ENCODE results near the gene HACD2.
A peak's percentile ranks its signal among the peaks of the same experiment; 100 is the strongest.

HACD2 gene

DNA sequence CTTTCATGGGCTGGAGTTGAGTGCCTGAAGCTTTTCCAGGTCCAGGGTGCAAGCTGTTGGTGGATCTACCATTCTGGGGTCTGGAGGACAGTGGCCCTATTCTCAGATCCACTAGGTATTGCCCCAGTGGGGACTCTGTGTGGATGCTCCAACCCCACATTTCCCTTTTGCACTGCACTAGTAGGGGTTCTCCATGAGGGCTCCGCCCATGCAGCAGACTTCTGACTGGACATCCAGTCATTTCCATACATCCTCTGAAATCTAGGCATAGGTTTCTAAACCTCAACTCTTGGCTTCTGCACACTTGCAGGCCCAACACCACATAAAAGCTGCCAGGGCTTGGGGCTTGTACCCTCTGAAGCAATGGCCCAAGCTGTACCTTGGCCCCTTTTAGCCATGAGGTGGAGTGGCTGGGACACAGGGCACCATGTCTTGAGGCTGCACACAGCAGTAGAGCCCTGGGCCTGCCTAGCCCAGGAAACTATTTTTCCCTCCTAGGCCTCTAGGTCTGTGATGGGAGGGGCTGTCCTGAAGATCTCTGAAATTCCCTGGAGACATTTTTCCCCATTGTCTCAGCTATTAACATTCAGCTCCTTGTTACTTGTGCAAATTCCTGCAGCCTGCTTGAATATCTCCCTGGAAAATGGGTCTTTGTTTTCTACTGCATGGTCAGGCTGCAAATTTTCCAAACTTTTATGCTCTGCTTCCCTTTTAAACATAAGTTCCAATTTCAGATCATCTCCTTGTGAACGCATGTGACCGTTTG is 6.0 kb upstream of the HACD2 start:
- Histone ChIP-seq H3K79me1 (ENCODE audit: low read length) (peaks cover 23% of the 10 kb centered on the region), H2AK5ac (ENCODE audit: low read length) (no peak overlapping the region), H3K18ac (ENCODE audit: low read length) (peak overlapping the region; percentile 68), H3K9me3 (ENCODE audit: insufficient read depth, low read depth, low read length) (peaks cover 11% of the 10 kb centered on the region), H2BK12ac (ENCODE audit: low read length) (peak overlapping the region; percentile 30), H4K91ac (ENCODE audit: low read depth, low read length) (peak overlapping the region; percentile 40), H4K12ac (ENCODE audit: low read depth, low read length) (no peak overlapping the region), H3K27ac (ENCODE audit: low read depth, low read length) (peak overlapping the region; percentile 56), H3K9ac (ENCODE audit: low read length) (no peak overlapping the region), H3K4me3 (ENCODE audit: low read depth, low read length) (no peak overlapping the region), H2BK5ac (ENCODE audit: low read depth, low read length, poor library complexity) (no peak overlapping the region), H4K8ac (ENCODE audit: low read depth, low read length) (no peak overlapping the region), H3K36me3 (ENCODE audit: control insufficient read depth in 1 of 2, insufficient read depth in 2 of 2, low read length in 2 of 2) (peaks cover 9 to 11% of the 10 kb centered on the region in 2 experiments), H2AFZ (ENCODE audit: insufficient read depth, low read length, poor library complexity) (no peak overlapping the region), H3K4me2 (ENCODE audit: low read length) (no peak overlapping the region), H2BK120ac (ENCODE audit: insufficient read depth, low read length, poor library complexity) (peak overlapping the region; percentile 50), H3K79me2 (ENCODE audit: control insufficient read depth, insufficient read depth, low read length, poor library complexity) (no peaks in the 10 kb centered on the region), H3K4me1 (ENCODE audit: control insufficient read depth in 1 of 2, insufficient read depth in 2 of 2, low read length in 2 of 2) (peaks cover 9 to 16% of the 10 kb centered on the region in 2 experiments), H3K27me3 (ENCODE audit: insufficient read depth, low read length) (no peaks in the 10 kb centered on the region), H3K4ac (ENCODE audit: low read depth, low read length) (peak overlapping the region; percentile 3), H3K14ac (ENCODE audit: low read length) (no peak overlapping the region), H3K23ac (ENCODE audit: low read length) (no peak overlapping the region)
- peak in 1 of 2 donors; percentile 19 for DNase-seq
- no CpG with 5 or more reads among the region's 3 CpGs for WGBS (ENCODE audit: extremely low coverage, insufficient coverage, insufficient read length)

- Histone ChIP-seq H3K4ac (ENCODE audit: low read depth, low read length) (no peak overlapping the region), H3K14ac (ENCODE audit: low read length) (peak overlapping the region; percentile 13), H4K91ac (ENCODE audit: low read depth, low read length) (peak overlapping the region; percentile 64), H3K79me1 (ENCODE audit: low read length) (peaks cover 34% of the 10 kb centered on the region), H3K36me3 (ENCODE audit: control insufficient read depth in 1 of 2, insufficient read depth in 2 of 2, low read length in 2 of 2) (peaks cover 9 to 11% of the 10 kb centered on the region in 2 experiments), H3K9me3 (ENCODE audit: insufficient read depth, low read depth, low read length) (peaks cover 11% of the 10 kb centered on the region), H3K79me2 (ENCODE audit: control insufficient read depth, insufficient read depth, low read length, poor library complexity) (peaks cover 13% of the 10 kb centered on the region), H4K12ac (ENCODE audit: low read depth, low read length) (no peak overlapping the region), H2BK5ac (ENCODE audit: low read depth, low read length, poor library complexity) (peak overlapping the region; percentile 24), H2AK5ac (ENCODE audit: low read length) (no peak overlapping the region), H2AFZ (ENCODE audit: insufficient read depth, low read length, poor library complexity) (no peak overlapping the region), H3K27me3 (ENCODE audit: insufficient read depth, low read length) (no peaks in the 10 kb centered on the region), H3K23ac (ENCODE audit: low read length) (no peak overlapping the region), H3K9ac (ENCODE audit: low read length) (no peak overlapping the region), H3K4me2 (ENCODE audit: low read length) (peak overlapping the region; percentile 55), H3K18ac (ENCODE audit: low read length) (peak overlapping the region; percentile 31), H3K27ac (ENCODE audit: low read depth, low read length) (peak overlapping the region; percentile 95), H4K8ac (ENCODE audit: low read depth, low read length) (peak overlapping the region; percentile 15), H2BK120ac (ENCODE audit: insufficient read depth, low read length, poor library complexity) (peak overlapping the region; percentile 65), H3K4me3 (ENCODE audit: low read depth, low read length) (no peak overlapping the region), H3K4me1 (ENCODE audit: control insufficient read depth in 1 of 2, insufficient read depth in 2 of 2, low read length in 2 of 2) (peaks cover 8 to 12% of the 10 kb centered on the region in 2 experiments), H2BK12ac (ENCODE audit: low read length) (no peak overlapping the region)
- DNase-seq, result no peak
- no CpG with 5 or more reads among the region's 2 CpGs for WGBS (ENCODE audit: extremely low coverage, insufficient coverage, insufficient read length)
These were observed 2.5 kb upstream of the HACD2 start for GRCh38 chr3:123587401-123587800.

GRCh38 chr3:123586968-123587367 is 2.1 kb upstream of the HACD2 start:
- Histone ChIP-seq H3K27ac (ENCODE audit: low read depth, low read length) (peak overlapping the region; percentile 95), H3K4me1 (ENCODE audit: control insufficient read depth in 1 of 2, insufficient read depth in 2 of 2, low read length in 2 of 2) (peaks cover 5 to 9% of the 10 kb centered on the region in 2 experiments), H4K91ac (ENCODE audit: low read depth, low read length) (no peak overlapping the region), H3K79me1 (ENCODE audit: low read length) (peaks cover 30% of the 10 kb centered on the region), H3K4ac (ENCODE audit: low read depth, low read length) (no peak overlapping the region), H2BK5ac (ENCODE audit: low read depth, low read length, poor library complexity) (no peak overlapping the region), H3K9ac (ENCODE audit: low read length) (no peak overlapping the region), H3K79me2 (ENCODE audit: control insufficient read depth, insufficient read depth, low read length, poor library complexity) (peaks cover 13% of the 10 kb centered on the region), H3K27me3 (ENCODE audit: insufficient read depth, low read length) (no peaks in the 10 kb centered on the region), H3K14ac (ENCODE audit: low read length) (no peak overlapping the region), H2BK120ac (ENCODE audit: insufficient read depth, low read length, poor library complexity) (no peak overlapping the region), H2AFZ (ENCODE audit: insufficient read depth, low read length, poor library complexity) (no peak overlapping the region), H3K4me3 (ENCODE audit: low read depth, low read length) (no peak overlapping the region), H3K9me3 (ENCODE audit: insufficient read depth, low read depth, low read length) (peaks cover 11% of the 10 kb centered on the region), H2BK12ac (ENCODE audit: low read length) (no peak overlapping the region), H3K36me3 (ENCODE audit: control insufficient read depth in 1 of 2, insufficient read depth in 2 of 2, low read length in 2 of 2) (peaks cover 9 to 13% of the 10 kb centered on the region in 2 experiments), H3K18ac (ENCODE audit: low read length) (no peak overlapping the region), H2AK5ac (ENCODE audit: low read length) (no peak overlapping the region), H4K12ac (ENCODE audit: low read depth, low read length) (no peak overlapping the region), H3K4me2 (ENCODE audit: low read length) (peak overlapping the region; percentile 55), H3K23ac (ENCODE audit: low read length) (no peak overlapping the region), H4K8ac (ENCODE audit: low read depth, low read length) (no peak overlapping the region)
- DNase-seq, result peak; percentile 92 to 100
- no CpG with 5 or more reads among the region's 2 CpGs for WGBS (ENCODE audit: extremely low coverage, insufficient coverage, insufficient read length)

DNA sequence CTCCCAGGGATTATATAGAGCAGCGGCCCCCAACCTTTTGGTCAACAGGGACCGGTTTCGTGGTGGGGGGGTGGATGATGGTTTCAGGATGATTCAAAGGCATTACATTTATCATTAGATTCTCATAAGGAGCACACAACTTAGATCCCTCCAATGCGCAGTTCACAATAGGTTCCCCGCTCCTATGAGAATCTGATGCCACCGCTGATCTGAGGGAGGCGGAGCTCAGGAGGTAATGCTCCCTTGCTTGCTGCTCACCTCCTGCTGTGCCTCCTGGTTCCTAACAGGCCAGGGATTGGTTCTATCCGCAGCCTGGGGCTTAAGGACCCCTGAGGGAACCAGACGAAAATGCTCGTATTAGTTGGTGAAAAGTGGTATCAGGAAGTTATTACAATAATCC is 1.3 kb upstream of the HACD2 start:
- no peak overlapping the region for H2AK5ac ChIP-seq (ENCODE audit: low read length)
- H4K91ac ChIP-seq (ENCODE audit: low read depth, low read length), result peak overlapping the region; percentile 99
- peak overlapping the region; percentile 62 for H3K9ac ChIP-seq (ENCODE audit: low read length)
- peak overlapping the region; percentile 95 for H3K27ac ChIP-seq (ENCODE audit: low read depth, low read length)
- H3K36me3 ChIP-seq (ENCODE audit: control insufficient read depth in 1 of 2, insufficient read depth in 2 of 2, low read length in 2 of 2), result peaks cover 9 to 16% of the 10 kb centered on the region in 2 experiments
- no CpG with 5 or more reads among the region's 10 CpGs for WGBS (ENCODE audit: extremely low coverage, insufficient coverage, insufficient read length)
- H3K14ac ChIP-seq (ENCODE audit: low read length), result peak overlapping the region; percentile 64
- H3K4ac ChIP-seq (ENCODE audit: low read depth, low read length), result peak overlapping the region; percentile 93
- H3K4me3 ChIP-seq (ENCODE audit: low read depth, low read length), result peak overlapping the region; percentile 49
- peaks cover 28% of the 10 kb centered on the region for H3K79me1 ChIP-seq (ENCODE audit: low read length)
- H2AFZ ChIP-seq (ENCODE audit: insufficient read depth, low read length, poor library complexity), result peak overlapping the region; percentile 30
- peak; percentile 53 to 64 for DNase-seq
- H4K8ac ChIP-seq (ENCODE audit: low read depth, low read length), result peak overlapping the region; percentile 76
- H4K12ac ChIP-seq (ENCODE audit: low read depth, low read length), result no peak overlapping the region
- H3K23ac ChIP-seq (ENCODE audit: low read length), result no peak overlapping the region
- H3K4me2 ChIP-seq (ENCODE audit: low read length), result peak overlapping the region; percentile 62
- H2BK12ac ChIP-seq (ENCODE audit: low read length), result peak overlapping the region; percentile 59
- peaks cover 11% of the 10 kb centered on the region for H3K9me3 ChIP-seq (ENCODE audit: insufficient read depth, low read depth, low read length)
- H3K18ac ChIP-seq (ENCODE audit: low read length), result peak overlapping the region; percentile 74
- H2BK5ac ChIP-seq (ENCODE audit: low read depth, low read length, poor library complexity), result peak overlapping the region; percentile 93
- peaks cover 13% of the 10 kb centered on the region for H3K79me2 ChIP-seq (ENCODE audit: control insufficient read depth, insufficient read depth, low read length, poor library complexity)
- peak overlapping the region; percentile 92 for H2BK120ac ChIP-seq (ENCODE audit: insufficient read depth, low read length, poor library complexity)
- peaks cover 4 to 9% of the 10 kb centered on the region in 2 experiments for H3K4me1 ChIP-seq (ENCODE audit: control insufficient read depth in 1 of 2, insufficient read depth in 2 of 2, low read length in 2 of 2)
- no peaks in the 10 kb centered on the region for H3K27me3 ChIP-seq (ENCODE audit: insufficient read depth, low read length)

Data from trophoblast cell (in vitro differentiated cells and primary cell).